ENCODE data around the gene ATAD1.
"Not testable (repeated sequence)": the region's sequence is repeated elsewhere in the genome, so short reads cannot be mapped to it uniquely, and the experiment has no call there.

The ATAD1 gene

DNA sequence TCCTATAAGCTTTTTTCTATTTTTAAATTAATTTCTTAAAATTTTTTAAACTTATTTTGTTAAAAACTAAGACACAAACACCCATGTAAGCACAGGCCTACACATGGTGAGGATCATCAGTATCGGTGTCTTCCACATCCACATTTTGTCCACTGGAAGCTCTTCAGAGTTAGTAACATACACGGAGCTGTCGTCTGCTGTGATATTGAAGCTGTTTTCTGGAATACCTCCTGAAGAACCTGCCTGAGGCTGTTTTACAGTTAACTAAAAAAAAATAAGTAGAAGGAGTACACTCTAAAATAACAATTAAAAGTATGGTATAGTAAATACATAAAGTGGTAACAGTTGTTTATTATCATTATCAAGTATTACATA is 27.6 kb upstream of the ATAD1 start:
- DNase-seq = no peak

GRCh38 chr10:87844837-87845623 is 27.0 kb upstream of the ATAD1 start:
- no peak for DNase-seq

GRCh38 chr10:87843714-87844113 is 25.7 kb upstream of the ATAD1 start:
- DNase-seq = no peak

DNA sequence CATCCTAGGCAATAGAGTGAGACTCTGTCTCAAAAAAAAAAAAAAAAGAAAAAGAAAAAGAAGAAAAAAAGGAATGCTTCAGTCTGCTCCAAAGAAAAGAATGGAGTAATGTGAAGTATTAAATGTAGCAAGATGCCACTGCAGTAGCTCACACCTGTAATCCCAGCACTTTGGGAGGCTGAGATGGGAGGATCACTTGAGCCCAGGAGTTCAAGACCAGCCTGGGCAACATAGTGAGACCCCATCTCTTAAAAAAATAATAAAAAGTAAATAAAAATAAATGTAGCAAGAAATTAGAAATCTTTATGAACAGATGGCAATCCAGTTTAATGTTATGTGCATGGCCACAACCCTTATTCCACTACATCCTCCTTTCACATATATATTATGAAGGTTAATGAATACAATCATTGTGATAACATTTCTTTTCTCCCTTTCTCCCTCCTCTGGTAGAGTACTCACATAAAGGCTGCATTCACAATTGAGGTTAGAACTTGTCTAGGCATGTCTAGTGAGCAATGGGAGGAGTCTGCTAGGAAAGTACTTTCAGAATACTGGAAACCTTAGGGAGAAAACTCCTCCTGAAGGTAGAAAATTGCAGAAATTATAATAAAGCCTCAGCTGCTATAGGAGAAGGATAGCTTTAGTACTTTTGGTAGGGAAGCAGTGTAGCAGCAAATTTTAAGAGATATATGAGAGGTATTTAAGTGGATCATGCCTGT is 24.9 kb upstream of the ATAD1 start:
- DNase-seq = no peak

DNA sequence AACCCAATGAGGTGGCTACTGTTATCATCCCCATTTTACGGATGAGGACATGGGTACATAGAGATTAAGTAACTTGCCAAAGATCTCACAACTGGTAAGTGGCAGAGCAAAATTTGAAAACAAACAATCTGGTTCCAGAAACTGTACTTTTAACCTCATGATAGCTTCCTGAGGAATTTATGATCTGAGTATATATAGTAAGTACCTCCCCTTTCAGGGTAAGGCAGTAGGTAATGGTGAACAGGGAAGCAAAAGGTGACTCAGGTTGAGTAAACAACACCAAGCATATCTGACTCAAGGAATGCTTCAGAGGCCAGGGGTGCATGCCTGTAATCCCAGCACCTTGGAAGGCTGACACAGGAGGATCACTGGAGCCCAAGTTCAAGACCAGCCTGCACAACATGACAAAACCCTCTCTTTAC is 24.2 kb upstream of the ATAD1 start:
- no peak for DNase-seq

GRCh38 chr10:87841186-87841585 is 23.2 kb upstream of the ATAD1 start:
- DNase-seq = no peak

DNA sequence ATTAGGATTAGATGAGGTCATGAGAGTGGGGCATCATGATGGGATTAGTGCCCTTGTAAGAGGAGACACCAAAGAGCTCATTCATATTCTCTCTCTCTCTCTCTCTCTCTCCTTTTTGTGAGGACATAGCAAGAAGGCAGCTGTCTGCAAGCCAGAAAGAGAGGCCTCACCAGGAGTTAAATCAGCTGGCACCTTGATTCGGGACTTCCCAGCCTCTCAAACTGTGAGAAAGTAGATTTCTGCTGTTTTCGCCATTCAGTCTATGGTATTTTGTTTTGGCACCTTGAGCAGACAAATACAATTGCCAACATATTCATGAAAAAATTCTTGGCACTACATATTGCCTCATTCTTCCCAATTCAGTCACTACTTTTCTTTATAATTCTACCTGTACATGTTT is 20.6 kb upstream of the ATAD1 start:
- no peak for DNase-seq

- DNase-seq = no peak
Observed at GRCh38 chr10:87837445-87837844, 19.4 kb upstream of the ATAD1 start.

- no peak for DNase-seq
Observed at GRCh38 chr10:87836098-87836497, 18.1 kb upstream of the ATAD1 start.

DNA sequence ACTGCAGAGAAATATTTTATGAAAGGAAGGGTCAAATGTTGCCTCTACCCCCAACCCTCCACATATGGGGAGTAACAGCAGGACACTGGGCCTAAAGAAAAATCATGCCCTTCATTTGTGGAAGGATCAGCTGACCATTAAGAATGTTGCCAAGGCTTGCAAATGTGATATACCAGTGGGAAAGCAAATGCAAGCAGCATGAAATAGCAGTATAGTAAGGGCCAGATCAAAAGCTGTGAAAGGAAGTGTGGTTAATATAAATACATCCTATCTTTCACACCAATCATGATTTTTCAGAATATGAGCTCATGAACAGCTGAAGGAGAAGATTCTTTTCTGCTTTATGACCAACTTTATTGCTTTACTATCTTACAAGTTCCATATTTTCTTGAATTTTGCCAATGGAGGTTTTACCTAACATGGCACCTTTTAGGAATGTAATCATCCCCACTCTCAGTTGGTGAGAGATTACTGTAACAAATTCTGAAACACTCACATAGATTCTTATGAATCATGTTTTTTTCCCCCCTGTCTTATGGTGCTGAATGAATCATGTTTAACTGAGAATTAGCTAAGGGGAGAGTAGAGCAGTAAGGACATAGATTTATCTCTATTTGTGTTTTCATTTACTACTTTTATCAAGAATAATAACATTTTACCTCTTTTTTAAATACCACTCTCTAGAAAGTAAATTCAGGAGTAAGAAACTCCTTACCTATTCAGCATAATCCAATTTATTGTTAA is 12.1 kb upstream of the ATAD1 start:
- no peak for DNase-seq

- DNase-seq = not testable (repeated sequence)
Observed at GRCh38 chr10:87829051-87829450, 11.0 kb upstream of the ATAD1 start.

DNA sequence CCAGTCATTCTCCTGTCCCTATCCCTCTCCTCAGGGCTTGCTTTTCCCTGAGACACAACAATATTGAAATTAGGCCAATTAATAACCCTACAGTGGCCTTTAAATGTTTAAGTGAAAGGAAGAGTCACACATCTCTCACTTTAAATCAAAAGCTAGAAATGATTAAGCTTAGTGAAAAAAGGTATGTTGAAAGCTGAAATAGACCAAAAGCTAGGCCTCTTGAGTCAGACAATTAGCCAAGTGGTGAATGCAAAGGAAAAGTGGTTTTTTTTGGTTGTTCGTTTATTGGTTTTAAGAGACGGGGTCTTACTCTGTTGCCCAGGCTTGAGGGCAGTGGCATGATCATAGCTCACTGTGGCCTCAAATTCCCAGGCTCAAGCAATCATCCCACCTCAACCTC is 9.7 kb upstream of the ATAD1 start:
- no peak for DNase-seq

DNA sequence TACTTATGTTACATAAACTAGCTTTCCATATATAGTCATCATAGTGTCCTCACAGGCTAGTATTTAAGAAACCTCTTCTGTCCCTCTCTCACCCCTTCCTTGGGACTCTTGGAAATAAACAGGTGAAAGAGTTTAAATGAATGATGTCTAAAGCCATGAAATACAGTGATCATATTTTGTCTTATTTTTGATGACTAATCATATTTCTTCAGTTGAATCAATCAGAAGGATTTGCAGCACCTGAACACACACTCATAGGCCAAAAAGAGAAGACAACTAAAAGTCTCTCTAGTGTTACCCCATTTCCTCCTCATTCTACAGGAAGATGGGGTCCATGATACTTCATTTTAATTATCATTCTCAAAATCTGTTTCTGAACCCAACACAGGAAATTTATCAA is 8.6 kb upstream of the ATAD1 start:
- no peak for DNase-seq

- no peak for DNase-seq
Observed at GRCh38 chr10:87819289-87819585, 1.2 kb upstream of the ATAD1 start.

GRCh38 chr10:87818505-87819288 is 671 bp upstream of the ATAD1 start:
- DNase-seq = peak; percentile 2

DNA sequence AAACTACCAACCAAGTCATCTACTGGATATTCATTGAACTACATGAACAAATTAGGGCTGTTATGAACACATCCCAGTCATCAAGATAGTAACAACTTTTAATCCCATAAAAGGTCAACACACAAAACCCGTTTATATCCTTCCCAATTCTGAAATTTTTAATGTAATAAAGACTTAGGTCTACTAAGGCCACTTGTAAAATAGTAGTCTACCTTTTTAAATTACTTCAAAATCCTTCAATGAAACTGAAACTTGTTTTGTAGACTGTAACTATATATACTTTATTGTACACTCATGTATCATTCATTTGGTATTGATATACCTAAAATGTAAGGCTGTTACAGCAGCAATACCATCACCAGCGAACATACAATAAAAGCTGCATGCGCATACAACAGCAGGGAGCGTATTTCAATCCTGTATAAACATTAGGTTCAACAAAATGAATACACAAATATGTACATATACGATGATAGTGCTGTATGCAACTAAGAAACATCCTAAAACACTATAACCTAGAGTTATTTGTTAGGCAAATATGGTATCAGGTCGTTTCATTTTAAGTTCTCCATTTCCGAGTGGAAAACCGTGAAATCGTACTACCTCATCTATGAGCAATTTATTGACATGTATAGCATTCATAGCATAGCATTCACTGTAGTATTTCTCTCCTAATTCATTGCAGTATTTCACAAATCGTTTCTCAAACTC is 973 bp downstream of the ATAD1 start:
- DNase-seq = no peak

DNA sequence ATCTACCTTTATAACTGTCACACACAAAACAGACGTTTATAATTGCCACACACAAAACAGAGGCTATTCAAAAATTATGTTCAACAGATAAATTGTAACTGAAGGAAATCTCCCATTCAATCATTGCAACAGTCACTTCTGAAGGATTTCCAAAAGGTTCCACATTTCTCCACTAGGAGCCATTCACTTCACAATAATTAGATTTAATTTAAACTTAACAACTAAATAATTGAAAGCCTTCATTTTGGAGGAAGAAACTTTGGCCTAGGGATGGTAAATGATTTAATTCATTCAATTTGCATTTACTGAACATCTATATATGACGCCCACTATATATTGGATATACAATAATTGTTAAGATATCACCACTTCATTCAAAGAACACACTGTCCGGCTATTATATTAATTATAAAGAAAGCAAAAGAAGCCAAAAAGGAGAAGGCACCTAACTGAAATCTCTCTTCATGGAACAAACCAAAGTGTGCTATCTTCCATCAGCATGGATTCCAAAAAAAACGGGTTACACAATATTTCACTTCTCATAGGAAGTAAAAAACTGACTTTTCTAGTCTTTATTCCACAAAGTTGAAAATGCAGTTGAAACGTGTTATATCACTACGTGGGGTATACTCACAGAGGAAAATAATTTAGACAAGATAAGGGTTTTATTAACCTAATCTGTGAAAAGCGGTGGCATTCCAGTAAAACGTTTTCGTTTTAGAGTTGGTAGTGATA is 1.7 kb downstream of the ATAD1 start:
- DNase-seq = no peak

GRCh38 chr10:87804939-87805569 is 13.0 kb downstream of the ATAD1 start:
- no peak for DNase-seq

- DNase-seq = no peak
Observed at GRCh38 chr10:87803831-87804230, 14.2 kb downstream of the ATAD1 start.

GRCh38 chr10:87803328-87803727 is 14.7 kb downstream of the ATAD1 start:
- DNase-seq = no peak

- DNase-seq = not testable (repeated sequence)
Observed at GRCh38 chr10:87801813-87802435, 16.1 kb downstream of the ATAD1 start.

All from NCI-H1092 (cell line).